K562 (cell line): ENCODE results near the gene DHX58. TPM values are rescaled to one million over a fixed set of nuclear protein-coding genes. Genes with fewer than 3 reads are reported as not detected.

ENCODE experiments used
- CXXC5 ChIP-seq: fragments of 250-450 bp; sonication (Bioruptor Pico); IDR thresholded peaks from 2 replicates; pipeline ENCODE4 v1.8.0; 2022; ENCODE audit warnings: inconsistent platforms, mild to moderate bottlenecking, moderate library complexity
- FOXA3 ChIP-seq, 2 experiments: fragments of 450-650 bp in 1 of 2; sonication (generic) in 1 of 2; formaldehyde crosslinking; IDR thresholded peaks in 1 of 2; conservative IDR thresholded peaks in 1 of 2; 2 replicates each; pipeline versions ENCODE4 v1.4.0 to v1.8.0; 2020 to 2022; ENCODE audit warnings: mild to moderate bottlenecking in 2 of 2, missing genetic modification reagents in 1 of 2
- FOXK1 ChIP-seq: sonication (generic); formaldehyde crosslinking; IDR thresholded peaks from 2 replicates; pipeline ENCODE4 v1.8.0; 2022; ENCODE audit warnings: missing genetic modification reagents, mild to moderate bottlenecking, borderline replicate concordance
- GABPA ChIP-seq: fragments of 200-800 bp; sonication (Bioruptor generic); conservative IDR thresholded peaks from 2 replicates; pipeline ENCODE4 v1.6.1; 2016; ENCODE audit warnings: low read depth, missing genetic modification characterization, missing compliant biosample characterization
- HDGF ChIP-seq: fragments of 450-650 bp; IDR thresholded peaks from 2 replicates; pipeline ENCODE4 v1.6.1; 2016
- ILF3 ChIP-seq: fragments of 450-650 bp; IDR thresholded peaks from 2 replicates; pipeline ENCODE4 v1.6.1; 2018; ENCODE audit warnings: antibody characterized with exemption, mild to moderate bottlenecking, moderate library complexity, borderline replicate concordance
- JUND ChIP-seq, 2 experiments: IDR thresholded peaks; 2 replicates in 1 of 2; 3 replicates in 1 of 2; pipeline ENCODE4 v1.6.1; 2011; ENCODE audit warnings: borderline replicate concordance in 2 of 2, low read depth in 2 of 2, low read length in 2 of 2, improper control_type of control experiment in 1 of 2, missing biosample characterization in 1 of 2, missing genetic modification characterization in 1 of 2, missing genetic modification reagents in 1 of 2
- KDM4B ChIP-seq, 2 experiments: fragments of 450-650 bp in 1 of 2; sonication (generic) in 1 of 2; IDR thresholded peaks; 2 replicates each; pipeline ENCODE4 v1.6.1; 2016 to 2017; ENCODE audit warnings: borderline replicate concordance in 2 of 2, antibody characterized with exemption in 1 of 2, low read depth in 1 of 2, mild to moderate bottlenecking in 1 of 2
- MXD1 ChIP-seq: fragments of 250-450 bp; sonication (Bioruptor Pico); IDR thresholded peaks from 2 replicates; pipeline ENCODE4 v1.8.0; 2021; ENCODE audit warnings: borderline replicate concordance, mild to moderate bottlenecking, moderate library complexity; ENCODE audit not compliant: poor library complexity, severe bottlenecking
- PHB2 ChIP-seq: fragments of 450-650 bp; IDR thresholded peaks from 2 replicates; pipeline ENCODE4 v1.6.1; 2017; ENCODE audit warnings: low read depth
- POLR2G ChIP-seq: fragments of 200-400 bp; formaldehyde crosslinking; IDR thresholded peaks from 2 replicates; pipeline ENCODE4 v1.6.1; 2017; ENCODE audit warnings: low read depth, mild to moderate bottlenecking, antibody characterized with exemption, low read length, moderate library complexity
- POU5F1 ChIP-seq: fragments of 150-350 bp; IDR thresholded peaks from 2 replicates; pipeline ENCODE4 v1.6.1; 2014; ENCODE audit warnings: borderline replicate concordance, low read length, low read depth, mild to moderate bottlenecking; ENCODE audit not compliant: partially characterized antibody
- PRMT5 ChIP-seq: sonication (generic); formaldehyde crosslinking; IDR thresholded peaks from 2 replicates; pipeline ENCODE4 v1.5.0; 2020; ENCODE audit warnings: missing genetic modification reagents
- RFX5 ChIP-seq: IDR thresholded peaks from 2 replicates; pipeline ENCODE4 v1.6.1; 2011; ENCODE audit warnings: low read depth, mild to moderate bottlenecking, improper control_type of control experiment, low read length
- SETDB1 ChIP-seq: IDR thresholded peaks from one replicate; pipeline ENCODE4 v1.6.1; 2012; ENCODE audit warnings: low read length, control low read depth, inconsistent platforms
- SMAD4 ChIP-seq: fragments of 250-450 bp; sonication (Bioruptor Pico); conservative IDR thresholded peaks from 2 replicates; pipeline ENCODE4 v1.8.0; 2021; ENCODE audit warnings: inconsistent platforms, mild to moderate bottlenecking, moderate library complexity
- SNAPC5 ChIP-seq: fragments of 250-450 bp; sonication (Bioruptor Pico); IDR thresholded peaks from 2 replicates; pipeline ENCODE4 v1.8.0; 2021; ENCODE audit warnings: moderate library complexity, mild to moderate bottlenecking, inconsistent platforms
- SUPT5H ChIP-seq: fragments of 450-650 bp; IDR thresholded peaks from 2 replicates; pipeline ENCODE4 v1.6.1; 2016
- TEAD4 ChIP-seq, 2 experiments: sonication (generic) in 1 of 2; formaldehyde crosslinking in 1 of 2; IDR thresholded peaks; 2 replicates each; pipeline versions ENCODE4 v1.6.1 to v1.8.0; 2012 to 2022; ENCODE audit warnings: borderline replicate concordance in 1 of 2, inconsistent platforms in 1 of 2, low read length in 1 of 2, mild to moderate bottlenecking in 1 of 2, missing genetic modification reagents in 1 of 2
- TSC22D4 ChIP-seq: fragments of 450-650 bp; IDR thresholded peaks from 2 replicates; pipeline ENCODE4 v1.6.1; 2016; ENCODE audit warnings: missing genetic modification characterization, missing biosample characterization, control low read depth
- U2AF1 ChIP-seq: fragments of 200-400 bp; formaldehyde crosslinking; optimal IDR thresholded peaks from 2 replicates; pipeline ENCODE3; 2017; ENCODE audit warnings: mild to moderate bottlenecking, low read depth, low read length, moderate library complexity
- ZBTB7A ChIP-seq: IDR thresholded peaks from 2 replicates; pipeline ENCODE4 v1.6.1; 2011; ENCODE audit warnings: low read depth, mild to moderate bottlenecking, low read length, moderate library complexity, borderline replicate concordance; ENCODE audit not compliant: control insufficient read depth
- polyA plus RNA-seq, 8 experiments: library from polyadenylated mRNA; depleted of rRNA in 4 of 8; stranded (reverse) in 5 of 8; unstranded in 3 of 8; fragments of >200 nt; fragmentation: Nextera tagmentation in 2 of 8; fragmentation: Illumina TruSeq in 1 of 8; extraction: Ambion mirVana in 2 of 8; extraction: Trizol in 1 of 8; gene quantifications; 2 replicates each; pipeline versions ENCODE4 v1.2.1 to v1.2.3, GENCODE V29; 2011 to 2014; ENCODE audit warnings: inconsistent platforms in 1 of 8, missing spikeins in 1 of 8
- total RNA-seq, 7 experiments: library from RNA; depleted of rRNA in 6 of 7; stranded (reverse); fragments of >200 nt in 6 of 7; fragmentation: Illumina TruSeq in 2 of 7; extraction: Trizol in 2 of 7; gene quantifications; 2 replicates each; pipeline versions ENCODE4 v1.2.1 to v1.2.3, GENCODE V29; 2011 to 2021; ENCODE audit warnings: low replicate concordance in 1 of 7
- TF ChIP-seq, protein P1 (sequence below): sonication (generic); formaldehyde crosslinking; IDR thresholded peaks from 2 replicates; pipeline ENCODE4 v1.8.0; 2022; ENCODE audit warnings: mild to moderate bottlenecking, low read depth, missing genetic modification reagents
- TF ChIP-seq, protein P2 (sequence below): sonication (generic); IDR thresholded peaks from 2 replicates; pipeline ENCODE4 v1.6.1; 2016

Gene DHX58
- total and polyA plus RNA-seq, 9 of the 15 experiments (the other 6 are each of a cell fraction or from before 2014, with no cell fraction given): 0.15 to 3.0 (median 1.4) TPM

DNA sequence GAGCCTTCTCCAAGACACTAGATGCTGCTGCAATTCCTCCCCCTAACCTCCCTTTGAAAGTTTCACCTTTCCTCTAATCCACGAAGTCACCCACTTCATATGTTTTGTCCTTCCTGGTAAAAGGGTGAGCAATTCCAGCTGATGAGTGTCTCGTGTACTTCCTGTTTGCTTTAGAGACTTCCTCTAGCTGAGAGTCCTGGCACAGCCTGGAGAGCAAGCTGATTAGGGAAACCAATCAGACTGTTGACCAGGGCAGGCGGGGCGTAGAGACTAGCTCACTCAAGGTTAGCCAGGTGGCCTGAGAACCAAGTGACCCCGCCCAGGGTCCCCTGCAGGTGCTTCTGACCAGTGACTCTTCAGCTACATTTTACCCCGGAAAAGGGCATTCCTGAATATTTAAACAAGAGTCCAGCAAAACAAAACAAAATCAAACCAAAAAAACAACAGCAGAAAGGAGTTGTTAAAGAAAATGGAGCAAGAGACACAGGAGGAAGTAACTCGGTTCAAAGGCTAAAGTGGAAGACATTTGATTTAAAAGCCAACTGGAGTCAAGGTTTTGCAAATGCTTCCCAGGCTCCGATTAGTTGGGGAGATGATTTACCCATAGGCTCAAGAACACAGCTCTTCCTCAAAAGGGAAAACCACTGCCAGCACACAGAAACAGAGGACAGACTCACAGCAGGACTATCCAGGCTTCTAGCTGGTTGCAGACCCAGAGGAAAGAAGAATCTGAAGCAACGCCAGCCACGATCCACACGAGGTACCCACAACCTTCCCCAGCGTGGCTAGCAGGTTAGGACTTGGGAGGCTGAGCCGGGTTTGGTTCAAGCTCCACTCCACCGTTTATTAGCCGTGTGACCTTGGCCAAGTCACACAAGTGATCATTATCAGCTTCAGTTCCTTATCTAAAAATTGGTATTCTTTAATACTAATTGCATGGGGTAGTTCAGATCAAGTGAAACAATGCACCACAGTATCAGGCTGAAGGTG lies 23.4 kb upstream of the DHX58 start (continued):
- TF ChIP-seq POU5F1 (no peak), PHB2 (no peak), TSC22D4 (tag) (no peak), TEAD4 (IDR thresholded peaks at IDR 0.05; ENCODE audit: low read length) (no peak), TEAD4 (CRISPR knock-in tag; IDR thresholded peaks at IDR 0.05; ENCODE audit: borderline replicate concordance) (no peak), SMAD4 (peak; percentile 90), HDGF (no peak), ILF3 (no peak), CXXC5 (CRISPR knock-in tag) (no peak), MXD1 (CRISPR knock-in tag) (no peak), FOXA3 (CRISPR knock-in tag; conservative IDR thresholded peaks at IDR 0.05 in 1 of 2, IDR thresholded peaks at IDR 0.05 in 1 of 2) (no peak; a peak in 1 of 4 replicates), FOXK1 (CRISPR knock-in tag) (no peak), GABPA (tag) (peak; percentile 74), SUPT5H (no peak), JUND (IDR thresholded peaks at IDR 0.05; ENCODE audit: borderline replicate concordance, low read depth, low read length) (no peak), JUND (tag; IDR thresholded peaks at IDR 0.05; ENCODE audit: borderline replicate concordance, low read depth, low read length) (peak; percentile 29; the same call in 1 of the 3 replicates), SNAPC5 (CRISPR knock-in tag) (no peak), PRMT5 (CRISPR knock-in tag) (no peak), KDM4B (IDR thresholded peaks at IDR 0.05; ENCODE audit: borderline replicate concordance in 2 of 2, low read depth in 1 of 2) (no peak), U2AF1 (no peak), SETDB1 (no peak), RFX5 (no peak), POLR2G (no peak), ZBTB7A (no peak)
- TF ChIP-seq, protein P1, sequence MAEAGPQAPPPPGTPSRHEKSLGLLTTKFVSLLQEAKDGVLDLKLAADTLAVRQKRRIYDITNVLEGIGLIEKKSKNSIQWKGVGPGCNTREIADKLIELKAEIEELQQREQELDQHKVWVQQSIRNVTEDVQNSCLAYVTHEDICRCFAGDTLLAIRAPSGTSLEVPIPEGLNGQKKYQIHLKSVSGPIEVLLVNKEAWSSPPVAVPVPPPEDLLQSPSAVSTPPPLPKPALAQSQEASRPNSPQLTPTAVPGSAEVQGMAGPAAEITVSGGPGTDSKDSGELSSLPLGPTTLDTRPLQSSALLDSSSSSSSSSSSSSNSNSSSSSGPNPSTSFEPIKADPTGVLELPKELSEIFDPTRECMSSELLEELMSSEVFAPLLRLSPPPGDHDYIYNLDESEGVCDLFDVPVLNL (CRISPR knock-in tag): no peak
- TF ChIP-seq, protein P2, sequence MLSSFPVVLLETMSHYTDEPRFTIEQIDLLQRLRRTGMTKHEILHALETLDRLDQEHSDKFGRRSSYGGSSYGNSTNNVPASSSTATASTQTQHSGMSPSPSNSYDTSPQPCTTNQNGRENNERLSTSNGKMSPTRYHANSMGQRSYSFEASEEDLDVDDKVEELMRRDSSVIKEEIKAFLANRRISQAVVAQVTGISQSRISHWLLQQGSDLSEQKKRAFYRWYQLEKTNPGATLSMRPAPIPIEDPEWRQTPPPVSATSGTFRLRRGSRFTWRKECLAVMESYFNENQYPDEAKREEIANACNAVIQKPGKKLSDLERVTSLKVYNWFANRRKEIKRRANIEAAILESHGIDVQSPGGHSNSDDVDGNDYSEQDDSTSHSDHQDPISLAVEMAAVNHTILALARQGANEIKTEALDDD: peak; percentile 82
